GM19043 (cell line): ENCODE results near the gene RAI14.

Source experiments
- ATAC-seq: cut with Tn5 transposase; IDR thresholded peaks from one replicate; pipeline ENCODE4 v1.9.1; 2021; ENCODE audit warnings: low read depth; ENCODE audit not compliant: unreplicated experiment

RAI14 gene

GRCh38 chr5:34639852-34640626 lies 16.1 kb upstream of the RAI14 start:
- ATAC-seq = no peak

GRCh38 chr5:34648039-34648839 lies 7.9 kb upstream of the RAI14 start:
- no peak for ATAC-seq

- no peak for ATAC-seq
Measured at GRCh38 chr5:34648840-34649158, 7.3 kb upstream of the RAI14 start.

GRCh38 chr5:34651791-34652190 lies 4.3 kb upstream of the RAI14 start:
- ATAC-seq = no peak

- ATAC-seq = no peak
Measured at GRCh38 chr5:34652466-34652865, 3.7 kb upstream of the RAI14 start.

- no peak for ATAC-seq
Measured at GRCh38 chr5:34652914-34653313, 3.2 kb upstream of the RAI14 start.

GRCh38 chr5:34653708-34654107 lies 2.4 kb upstream of the RAI14 start:
- ATAC-seq = no peak

GRCh38 chr5:34655354-34655991 lies 655 bp upstream of the RAI14 start:
- ATAC-seq = no peak

GRCh38 chr5:34656700-34657273 lies 659 bp downstream of the RAI14 start:
- no peak for ATAC-seq

GRCh38 chr5:34657274-34657921 lies 1.3 kb downstream of the RAI14 start:
- ATAC-seq = no peak

- no peak for ATAC-seq
Measured at GRCh38 chr5:34657988-34658387, 1.9 kb downstream of the RAI14 start.

GRCh38 chr5:34659168-34659567 lies 3.0 kb downstream of the RAI14 start:
- ATAC-seq = no peak

- ATAC-seq = no peak
Measured at GRCh38 chr5:34660444-34660843, 4.3 kb downstream of the RAI14 start.

GRCh38 chr5:34663771-34664496 lies 7.8 kb downstream of the RAI14 start:
- ATAC-seq = no peak

GRCh38 chr5:34666392-34667080 lies 10.4 kb downstream of the RAI14 start:
- no peak for ATAC-seq

- ATAC-seq = no peak
Measured at GRCh38 chr5:34667705-34668104, 11.6 kb downstream of the RAI14 start.

- no peak for ATAC-seq
Measured at GRCh38 chr5:34669931-34670516, 13.9 kb downstream of the RAI14 start.

GRCh38 chr5:34672196-34672595 lies 16.1 kb downstream of the RAI14 start:
- no peak for ATAC-seq

GRCh38 chr5:34673463-34674125 lies 17.5 kb downstream of the RAI14 start:
- no peak for ATAC-seq
